Osteocyte (in vitro differentiated cells): ENCODE data around the gene RRAD. TPM values are rescaled to one million over a fixed set of nuclear protein-coding genes. Genes with fewer than 3 reads are reported as not detected.

Experiments
- DNase-seq: peaks from one replicate; pipeline ENCODE4 v3.0.0; 2021; ENCODE audit warnings: mixed read lengths; ENCODE audit not compliant: unreplicated experiment; ENCODE audit errors: extremely low spot score
- H3K27ac Mint-ChIP-seq: one replicate; pipeline ENCODE4 v1.8.0; 2021; ENCODE audit warnings: mild to moderate bottlenecking, mixed read lengths; ENCODE audit not compliant: unreplicated experiment
- H3K27me3 Mint-ChIP-seq: one replicate; pipeline ENCODE4 v1.8.0; 2021; ENCODE audit warnings: mixed read lengths; ENCODE audit not compliant: unreplicated experiment
- H3K36me3 Mint-ChIP-seq: one replicate; pipeline ENCODE4 v1.8.0; 2021; ENCODE audit warnings: mixed read lengths; ENCODE audit not compliant: unreplicated experiment
- H3K4me1 Mint-ChIP-seq: one replicate; pipeline ENCODE4 v1.8.0; 2021; ENCODE audit warnings: mixed read lengths; ENCODE audit not compliant: unreplicated experiment
- H3K4me3 Mint-ChIP-seq: one replicate; pipeline ENCODE4 v1.8.0; 2021; ENCODE audit warnings: mild to moderate bottlenecking, moderate library complexity, mixed read lengths; ENCODE audit not compliant: unreplicated experiment
- H3K9me3 Mint-ChIP-seq: one replicate; pipeline ENCODE4 v1.8.0; 2021; ENCODE audit warnings: mixed read lengths; ENCODE audit not compliant: unreplicated experiment
- total RNA-seq: library from RNA; stranded (reverse); gene quantifications from 2 replicates; pipeline ENCODE4 v1.2.1, GENCODE V29; 2021
- TF ChIP-seq, protein P1 (sequence below): fragments of 200-600 bp; sonication (generic); IDR thresholded peaks from 2 replicates; pipeline ENCODE4 v1.5.0; 2021; ENCODE audit warnings: antibody characterized with exemption, mild to moderate bottlenecking, moderate library complexity

The RRAD gene
- total RNA-seq, 1 donor from 2014 or later: 0.89 TPM

DNA sequence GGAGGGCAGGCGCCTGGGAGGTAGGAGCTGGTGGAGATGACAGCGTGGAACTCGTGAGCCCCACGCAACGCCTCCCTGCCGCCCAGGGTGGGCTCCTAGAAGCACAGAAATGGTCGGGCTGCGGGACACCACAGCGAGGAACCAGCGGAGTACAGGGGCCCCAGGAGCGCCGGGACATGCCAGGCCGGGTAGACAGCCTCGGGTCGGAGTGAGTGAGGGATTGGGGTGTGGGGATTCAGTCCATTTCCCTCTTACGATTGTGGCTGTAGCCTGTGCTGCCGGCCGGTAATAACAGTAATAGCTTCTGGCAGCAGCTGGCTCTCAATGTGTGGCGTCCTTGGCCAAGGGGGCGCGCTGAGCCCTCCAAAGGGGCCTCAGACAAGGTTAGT, 23.5 kb upstream of the RRAD start:
- TF ChIP-seq, protein P1, sequence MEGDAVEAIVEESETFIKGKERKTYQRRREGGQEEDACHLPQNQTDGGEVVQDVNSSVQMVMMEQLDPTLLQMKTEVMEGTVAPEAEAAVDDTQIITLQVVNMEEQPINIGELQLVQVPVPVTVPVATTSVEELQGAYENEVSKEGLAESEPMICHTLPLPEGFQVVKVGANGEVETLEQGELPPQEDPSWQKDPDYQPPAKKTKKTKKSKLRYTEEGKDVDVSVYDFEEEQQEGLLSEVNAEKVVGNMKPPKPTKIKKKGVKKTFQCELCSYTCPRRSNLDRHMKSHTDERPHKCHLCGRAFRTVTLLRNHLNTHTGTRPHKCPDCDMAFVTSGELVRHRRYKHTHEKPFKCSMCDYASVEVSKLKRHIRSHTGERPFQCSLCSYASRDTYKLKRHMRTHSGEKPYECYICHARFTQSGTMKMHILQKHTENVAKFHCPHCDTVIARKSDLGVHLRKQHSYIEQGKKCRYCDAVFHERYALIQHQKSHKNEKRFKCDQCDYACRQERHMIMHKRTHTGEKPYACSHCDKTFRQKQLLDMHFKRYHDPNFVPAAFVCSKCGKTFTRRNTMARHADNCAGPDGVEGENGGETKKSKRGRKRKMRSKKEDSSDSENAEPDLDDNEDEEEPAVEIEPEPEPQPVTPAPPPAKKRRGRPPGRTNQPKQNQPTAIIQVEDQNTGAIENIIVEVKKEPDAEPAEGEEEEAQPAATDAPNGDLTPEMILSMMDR: no peak
- no peaks in the 10 kb centered on the region for H3K4me1 Mint-ChIP-seq
- H3K27me3 Mint-ChIP-seq: peaks cover 19% of the 10 kb centered on the region
- H3K4me3 Mint-ChIP-seq: no peak overlapping the region
- DNase-seq: no peak
- no peak overlapping the region for H3K27ac Mint-ChIP-seq
- peaks cover 6% of the 10 kb centered on the region for H3K36me3 Mint-ChIP-seq
- H3K9me3 Mint-ChIP-seq: peaks cover 9% of the 10 kb centered on the region

DNA sequence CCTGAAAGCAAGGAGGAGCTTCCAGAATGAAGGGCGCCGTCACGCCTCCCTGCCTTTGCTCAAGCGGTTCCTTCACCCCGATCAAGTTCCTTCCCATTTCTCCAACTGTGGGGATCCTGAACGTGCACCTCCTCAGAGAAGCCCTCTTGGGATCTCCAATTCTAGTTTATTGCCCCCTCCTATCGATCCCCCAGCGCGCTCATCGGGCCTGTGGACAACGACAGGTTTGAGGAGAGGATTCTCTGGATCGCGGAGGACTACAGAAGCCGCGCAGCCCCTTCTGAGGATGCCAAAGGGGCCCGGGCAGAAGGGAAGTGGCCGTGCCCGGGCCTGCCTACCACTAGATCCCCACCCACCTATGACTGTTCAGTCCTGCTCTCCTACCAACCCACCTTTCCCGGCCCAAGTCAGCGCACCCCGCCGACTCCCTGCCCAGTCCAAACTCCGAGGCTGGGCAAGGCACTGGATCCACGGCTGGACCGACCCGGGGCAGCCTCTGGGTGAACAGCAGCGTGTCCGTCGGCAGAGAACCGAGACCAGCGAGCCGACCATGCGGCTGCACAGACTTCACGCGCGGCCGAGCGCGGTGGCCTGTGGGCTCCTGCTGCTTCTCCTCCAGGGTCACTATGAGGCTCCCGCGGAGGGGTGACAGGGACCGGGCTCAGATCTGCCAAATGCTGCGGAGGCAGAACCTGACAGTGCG, 22.9 kb upstream of the RRAD start:
- peaks cover 9% of the 10 kb centered on the region for H3K9me3 Mint-ChIP-seq
- TF ChIP-seq, protein P1: no peak
- no peaks in the 10 kb centered on the region for H3K4me1 Mint-ChIP-seq
- H3K36me3 Mint-ChIP-seq: peaks cover 7% of the 10 kb centered on the region
- no peak overlapping the region for H3K27ac Mint-ChIP-seq
- no peak for DNase-seq
- no peak overlapping the region for H3K4me3 Mint-ChIP-seq
- H3K27me3 Mint-ChIP-seq: peaks cover 18% of the 10 kb centered on the region

DNA sequence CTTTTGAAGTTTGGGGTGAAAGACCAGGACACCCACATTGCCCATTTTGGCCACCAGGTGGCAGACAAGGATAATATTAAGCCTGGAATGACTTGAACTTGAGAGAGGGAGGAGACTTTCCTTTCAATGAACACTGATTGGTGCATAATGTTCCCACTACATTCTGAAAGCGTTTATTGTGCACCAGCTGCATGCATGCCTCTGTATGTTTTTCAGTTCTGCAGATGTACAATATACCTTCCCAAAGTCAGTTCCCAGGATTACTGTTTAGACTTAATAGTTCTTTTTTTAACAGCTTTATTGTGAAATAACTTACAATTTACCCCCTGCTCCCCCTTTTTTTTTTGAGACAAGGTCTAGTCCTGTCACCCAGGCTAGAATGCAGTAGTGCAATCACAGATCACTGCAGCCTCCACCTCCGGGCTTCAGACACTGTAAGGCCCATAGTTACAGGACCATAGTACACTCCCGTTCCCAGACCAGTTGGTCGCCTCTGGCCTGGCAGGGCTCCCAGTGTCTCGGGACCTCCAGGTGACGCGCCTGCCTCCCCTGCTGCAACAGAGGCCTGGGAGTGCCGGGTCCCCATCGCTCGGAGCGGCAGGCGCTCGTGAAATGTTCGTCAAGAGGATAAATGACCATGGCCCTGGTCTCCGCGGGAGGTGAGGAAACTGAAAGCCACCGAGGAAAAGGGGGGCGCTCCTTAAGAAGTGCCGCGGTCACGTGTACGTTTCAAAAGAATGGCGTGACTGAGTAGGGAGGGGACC, 22.1 kb upstream of the RRAD start:
- DNase-seq: peak; percentile 92
- Mint-ChIP-seq H3K36me3 (peaks cover 11% of the 10 kb centered on the region), H3K4me1 (no peaks in the 10 kb centered on the region), H3K27me3 (peaks cover 18% of the 10 kb centered on the region), H3K4me3 (no peak overlapping the region), H3K9me3 (peaks cover 9% of the 10 kb centered on the region), H3K27ac (no peak overlapping the region)
- TF ChIP-seq, protein P1: peak; percentile 88

DNA sequence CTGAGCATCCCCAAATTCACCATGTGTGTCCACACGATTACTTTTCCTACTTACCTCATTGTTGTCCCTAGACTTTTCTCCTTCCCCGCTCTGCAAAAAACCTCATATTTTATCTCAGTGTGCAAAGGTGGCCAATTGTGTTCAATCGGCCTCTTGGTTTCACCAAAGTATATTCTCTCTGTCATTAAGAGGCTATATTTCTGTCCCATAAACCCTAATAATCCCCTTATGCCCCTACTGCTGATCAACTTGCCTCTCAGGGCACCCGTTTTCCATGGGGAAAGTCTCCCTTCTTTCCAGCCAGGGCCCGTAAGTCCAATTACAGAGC, 21.6 kb upstream of the RRAD start:
- peaks cover 8% of the 10 kb centered on the region for H3K9me3 Mint-ChIP-seq
- peaks cover 16% of the 10 kb centered on the region for H3K27me3 Mint-ChIP-seq
- no peak for DNase-seq
- H3K4me1 Mint-ChIP-seq: no peaks in the 10 kb centered on the region
- peaks cover 16% of the 10 kb centered on the region for H3K36me3 Mint-ChIP-seq
- TF ChIP-seq, protein P1: no peak
- no peak overlapping the region for H3K27ac Mint-ChIP-seq
- H3K4me3 Mint-ChIP-seq: no peak overlapping the region

DNA sequence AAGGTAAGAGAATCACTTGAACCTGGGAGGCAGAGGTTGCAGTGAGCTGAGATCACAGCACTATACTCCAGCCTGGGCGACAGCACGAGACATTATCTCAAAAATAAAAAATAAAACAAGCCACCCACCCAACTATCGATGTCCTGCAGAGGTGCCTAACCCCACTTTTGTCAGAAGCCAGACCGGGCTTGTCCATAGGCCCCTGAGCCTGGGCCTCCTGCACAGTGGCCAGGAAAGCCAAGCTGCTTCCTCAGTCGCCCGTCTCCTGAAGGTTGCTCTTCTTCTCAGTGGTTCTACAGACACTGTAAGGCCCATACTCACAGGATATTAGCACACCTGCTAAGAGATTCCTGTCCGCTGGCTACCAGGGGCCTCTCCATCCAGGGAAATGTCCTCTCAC, 21.2 kb upstream of the RRAD start:
- H3K9me3 Mint-ChIP-seq: peaks cover 4% of the 10 kb centered on the region
- H3K4me1 Mint-ChIP-seq: no peaks in the 10 kb centered on the region
- DNase-seq: no peak
- TF ChIP-seq, protein P1: no peak
- H3K36me3 Mint-ChIP-seq: peaks cover 18% of the 10 kb centered on the region
- H3K4me3 Mint-ChIP-seq: no peak overlapping the region
- H3K27ac Mint-ChIP-seq: no peak overlapping the region
- H3K27me3 Mint-ChIP-seq: peaks cover 12% of the 10 kb centered on the region
